Caco-2 (cell line): ENCODE data around the gene DERA. TPM values are rescaled to one million over a fixed set of nuclear protein-coding genes. Genes with fewer than 3 reads are reported as not detected.

Experiments
- BruUV-seq: library from RNA; stranded (reverse); fragments of 400-500 nt; replicated peaks from 2 replicates; lab custom pipeline; 2021; lab: Mats Ljungman, UMichigan
- CTCF ChIA-PET: fragments of 300-600 bp; sonication (Branson Sonifier 250); formaldehyde crosslinking; loops from one replicate; lab custom pipeline; 2022; ENCODE audit warnings: antibody characterized with exemption; lab: Charles Lee
- POLR2A ChIA-PET: fragments of 300-600 bp; sonication (Branson Sonifier 250); formaldehyde crosslinking; loops from one replicate; lab custom pipeline; 2022; ENCODE audit warnings: antibody characterized with exemption; lab: Charles Lee
- DNase-seq, 2 experiments: peaks; one replicate each; pipeline versions ENCODE4 v3.0.0 to v3.0.0-alpha.2; 2020 to 2022
- H3K27me3 ChIP-seq: replicated peaks from 2 replicates; pipeline ENCODE4 v1.6.0; 2011; ENCODE audit warnings: low read length; ENCODE audit not compliant: control insufficient read depth, insufficient read depth
- H3K36me3 ChIP-seq: 2 replicates; pipeline ENCODE4 v1.5.1; 2011; ENCODE audit warnings: low read length; ENCODE audit not compliant: control insufficient read depth, insufficient read depth
- H3K4me1 ChIP-seq: fragments of 250-450 bp; sonication (Bioruptor Pico); 2 replicates; pipeline ENCODE4 v1.5.1; 2020; ENCODE audit warnings: mild to moderate bottlenecking
- H3K4me3 ChIP-seq: 2 replicates; pipeline ENCODE4 v1.5.1; 2011; ENCODE audit warnings: low read depth, mild to moderate bottlenecking, control low read depth, low read length
- H3K9me3 ChIP-seq: fragments of 250-450 bp; sonication (Bioruptor Pico); 2 replicates; pipeline ENCODE4 v1.5.1; 2020; ENCODE audit warnings: mild to moderate bottlenecking, moderate library complexity
- H3K27ac Mint-ChIP-seq: one replicate; pipeline ENCODE4 v1.8.0; 2022; ENCODE audit warnings: mixed read lengths; ENCODE audit not compliant: unreplicated experiment
- H3K27me3 Mint-ChIP-seq: one replicate; pipeline ENCODE4 v1.8.0; 2022; ENCODE audit warnings: mixed read lengths; ENCODE audit not compliant: insufficient read depth, unreplicated experiment
- H3K36me3 Mint-ChIP-seq: one replicate; pipeline ENCODE4 v1.8.0; 2022; ENCODE audit warnings: mild to moderate bottlenecking, mixed read lengths; ENCODE audit not compliant: insufficient read depth, unreplicated experiment
- H3K4me1 Mint-ChIP-seq: one replicate; pipeline ENCODE4 v1.8.0; 2022; ENCODE audit warnings: low read depth, mixed read lengths; ENCODE audit not compliant: unreplicated experiment
- H3K4me3 Mint-ChIP-seq: one replicate; pipeline ENCODE4 v1.8.0; 2022; ENCODE audit warnings: mild to moderate bottlenecking, moderate library complexity, mixed read lengths; ENCODE audit not compliant: unreplicated experiment
- H3K9me3 Mint-ChIP-seq: one replicate; pipeline ENCODE4 v1.8.0; 2022; ENCODE audit warnings: mixed read lengths; ENCODE audit not compliant: unreplicated experiment
- CTCF ChIP-seq, 2 experiments: fragments of 200-600 bp in 1 of 2; IDR thresholded peaks; 1 replicate in 1 of 2; 2 replicates in 1 of 2; pipeline versions ENCODE4 v1.5.1 to v1.8.0; 2011 to 2022; ENCODE audit warnings: antibody characterized with exemption in 1 of 2, control low read depth in 1 of 2, inconsistent platforms in 1 of 2, low read depth in 1 of 2, low read length in 1 of 2, mild to moderate bottlenecking in 1 of 2, moderate library complexity in 1 of 2; ENCODE audit not compliant: insufficient read depth in 1 of 2, severe bottlenecking in 1 of 2, unreplicated experiment in 1 of 2
- intact Hi-C: fragments of 100-400 bp; cut with micrococcal nuclease; formaldehyde crosslinking; loops from one replicate; pipeline ENCODE4 v1.10.0; 2022; ENCODE audit not compliant: unreplicated experiment
- total RNA-seq: library from RNA; stranded (reverse); gene quantifications from 2 replicates; pipeline ENCODE4 v1.2.3, GENCODE V29; 2022

The DERA gene
- total RNA-seq, 1 experiment from 2014 or later: 86.4 TPM

GRCh38 chr12:15982471-15982870 lies 71.3 kb downstream of the DERA start:
- no peak for DNase-seq
- H3K4me1 ChIP-seq: peaks cover 33% of the 10 kb centered on the region
- Mint-ChIP-seq H3K9me3 (no peaks in the 10 kb centered on the region), H3K4me1 (peaks cover 46% of the 10 kb centered on the region), H3K27me3 (no peaks in the 10 kb centered on the region), H3K27ac (no peak overlapping the region), H3K36me3 (peaks cover 38% of the 10 kb centered on the region), H3K4me3 (no peak overlapping the region)
- intact Hi-C loops: loop anchor here (5.0 kb wide), 1 partner anchor 380 kb away; no protein-coding TSS in a partner anchor
- no TSS peak for BruUV-seq
- peak; percentile 39 to 40 for TF ChIP-seq CTCF (IDR thresholded peaks at IDR 0.05; ENCODE audit: insufficient read depth in 1 of 2, low read depth in 1 of 2, low read length in 1 of 2, severe bottlenecking in 1 of 2, unreplicated experiment in 1 of 2)
- H3K36me3 ChIP-seq: peaks cover 4% of the 10 kb centered on the region; the same call in 1 of the 2 replicates
- ChIA-PET CTCF (no interaction called here), POLR2A (interaction anchor here (0.7 kb wide), 1 partner anchor 31 kb away, joined by 4 read pairs; no protein-coding TSS in a partner anchor)
- H3K27me3 ChIP-seq: no peaks in the 10 kb centered on the region
- no peak overlapping the region for H3K4me3 ChIP-seq
- no peaks in the 10 kb centered on the region for H3K9me3 ChIP-seq

GRCh38 chr12:15982921-15983320 lies 71.8 kb downstream of the DERA start:
- no peak for TF ChIP-seq CTCF (IDR thresholded peaks at IDR 0.05; ENCODE audit: insufficient read depth in 1 of 2, low read depth in 1 of 2, low read length in 1 of 2, severe bottlenecking in 1 of 2, unreplicated experiment in 1 of 2)
- no peak overlapping the region for H3K27ac Mint-ChIP-seq
- ChIA-PET CTCF (no interaction called here), POLR2A (no interaction called here)
- H3K9me3 Mint-ChIP-seq: no peaks in the 10 kb centered on the region
- H3K4me3 Mint-ChIP-seq: no peak overlapping the region
- no peaks in the 10 kb centered on the region for H3K27me3 Mint-ChIP-seq
- Histone ChIP-seq H3K4me3 (no peak overlapping the region), H3K4me1 (peaks cover 28% of the 10 kb centered on the region), H3K36me3 (peaks cover 5% of the 10 kb centered on the region), H3K27me3 (no peaks in the 10 kb centered on the region), H3K9me3 (no peaks in the 10 kb centered on the region)
- no TSS peak for BruUV-seq
- peaks cover 39% of the 10 kb centered on the region for H3K36me3 Mint-ChIP-seq
- no peak for DNase-seq
- intact Hi-C loops: loop anchor here (5.0 kb wide), 1 partner anchor 379 kb away; no protein-coding TSS in a partner anchor
- H3K4me1 Mint-ChIP-seq: peaks cover 44% of the 10 kb centered on the region

GRCh38 chr12:15984097-15984800 lies 73.1 kb downstream of the DERA start:
- no peaks in the 10 kb centered on the region for H3K27me3 Mint-ChIP-seq

More at GRCh38 chr12:15984097-15984800, 73.1 kb downstream of the DERA start:
- Histone ChIP-seq H3K4me3 (no peak overlapping the region), H3K36me3 (peaks cover 5% of the 10 kb centered on the region), H3K9me3 (no peaks in the 10 kb centered on the region), H3K27me3 (no peaks in the 10 kb centered on the region), H3K4me1 (peaks cover 15% of the 10 kb centered on the region)
- intact Hi-C loops: loop anchor here (5.0 kb wide), 1 partner anchor 378 kb away; no protein-coding TSS in a partner anchor
- POLR2A ChIA-PET: no interaction called here
- Mint-ChIP-seq H3K4me3 (no peak overlapping the region), H3K4me1 (peaks cover 31% of the 10 kb centered on the region), H3K9me3 (no peaks in the 10 kb centered on the region), H3K27ac (no peak overlapping the region), H3K36me3 (peaks cover 49% of the 10 kb centered on the region)
- TF ChIP-seq CTCF (IDR thresholded peaks at IDR 0.05; ENCODE audit: insufficient read depth in 1 of 2, low read depth in 1 of 2, low read length in 1 of 2, severe bottlenecking in 1 of 2, unreplicated experiment in 1 of 2): no peak
- DNase-seq: no peak
- no TSS peak for BruUV-seq
- CTCF ChIA-PET: no interaction called here
